GM21717 (cell line): ENCODE results near the gene DENND6A.

ENCODE experiments used
- ATAC-seq: cut with Tn5 transposase; IDR thresholded peaks from one replicate; pipeline ENCODE4 v1.9.1; 2021; ENCODE audit warnings: mild to moderate bottlenecking, moderate library complexity; ENCODE audit not compliant: unreplicated experiment

DENND6A gene

DNA sequence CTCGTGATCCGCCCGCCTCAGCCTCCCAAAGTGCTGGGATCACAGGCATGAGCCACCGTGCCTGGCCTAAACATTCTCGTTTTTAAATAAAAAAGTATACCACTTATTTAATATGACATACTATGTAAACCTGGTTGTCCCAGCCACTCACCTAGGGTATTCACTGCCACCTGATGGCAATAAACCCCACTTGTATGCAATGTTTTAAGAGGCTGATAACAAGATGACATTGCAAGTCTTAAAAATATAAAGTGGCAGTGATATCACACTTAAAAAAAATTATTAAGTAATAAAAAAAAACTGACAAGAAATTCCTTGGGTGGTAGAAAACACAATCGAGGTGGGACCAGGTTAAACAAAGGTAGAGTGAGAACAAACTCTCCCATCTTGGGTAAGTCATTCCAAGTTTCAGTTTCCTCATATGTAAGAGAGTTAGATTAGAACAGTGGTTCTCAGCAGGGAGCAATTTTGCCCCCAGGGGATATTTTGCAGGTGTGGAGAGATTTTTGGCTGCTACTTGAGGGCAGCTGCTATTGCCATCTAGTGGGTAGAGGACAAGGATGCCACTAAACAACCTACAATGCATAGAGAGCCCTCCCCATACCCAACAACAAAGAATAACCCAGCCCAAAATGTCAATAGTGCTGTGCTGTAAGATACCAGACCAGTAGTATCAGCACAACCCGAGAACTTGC lies 110.3 kb downstream of the DENND6A start:
- no peak for ATAC-seq

GRCh38 chr3:57577801-57578200 lies 115.1 kb downstream of the DENND6A start:
- no peak for ATAC-seq

GRCh38 chr3:57575966-57576626 lies 116.8 kb downstream of the DENND6A start:
- no peak for ATAC-seq
